Middle frontal gyrus (tissue), 1 donor: Measurements from ENCODE around the gene BACE1-AS.
"Not testable (repeated sequence)": the region's sequence is repeated elsewhere in the genome, so short reads cannot be mapped to it uniquely, and the experiment has no call there.

ENCODE experiments used
- DNase-seq: peaks from one replicate; pipeline ENCODE4 v3.0.0-alpha.2; 2015; ENCODE audit warnings: low spot score; ENCODE audit errors: extremely low spot score

The BACE1-AS gene

DNA sequence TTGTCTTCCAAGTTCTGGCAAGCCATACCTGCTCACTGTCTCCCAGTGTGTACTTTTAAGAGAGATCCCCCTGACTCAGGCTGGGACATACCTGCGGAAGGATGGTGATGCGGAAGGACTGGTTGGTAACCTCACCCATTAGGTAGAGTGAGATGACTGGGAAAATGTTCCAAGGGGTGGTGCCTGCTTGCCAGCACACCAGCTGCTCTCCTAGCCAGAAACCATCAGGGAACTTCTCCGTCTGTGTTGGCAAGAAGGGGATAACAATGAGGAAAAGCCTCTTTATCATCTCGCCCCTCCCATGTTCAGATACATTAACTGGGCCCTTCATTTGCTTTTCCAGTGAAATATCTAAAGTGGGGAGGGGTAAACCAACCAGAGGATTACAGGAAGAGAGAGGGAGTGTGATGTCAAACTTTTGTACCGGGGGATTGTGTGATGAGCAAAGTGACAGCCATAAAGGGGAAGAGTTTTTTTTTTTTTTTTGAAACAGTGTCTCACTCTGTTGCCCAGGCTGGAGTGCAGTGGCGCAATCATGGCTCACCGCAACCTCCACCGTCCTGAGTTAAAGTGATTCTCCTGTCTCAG, at the start of gene BACE1-AS:
Gene BACE1-AS (plus strand): TSS at position 538 of the 588 bp plus-strand sequence.
- no peak for DNase-seq

DNA sequence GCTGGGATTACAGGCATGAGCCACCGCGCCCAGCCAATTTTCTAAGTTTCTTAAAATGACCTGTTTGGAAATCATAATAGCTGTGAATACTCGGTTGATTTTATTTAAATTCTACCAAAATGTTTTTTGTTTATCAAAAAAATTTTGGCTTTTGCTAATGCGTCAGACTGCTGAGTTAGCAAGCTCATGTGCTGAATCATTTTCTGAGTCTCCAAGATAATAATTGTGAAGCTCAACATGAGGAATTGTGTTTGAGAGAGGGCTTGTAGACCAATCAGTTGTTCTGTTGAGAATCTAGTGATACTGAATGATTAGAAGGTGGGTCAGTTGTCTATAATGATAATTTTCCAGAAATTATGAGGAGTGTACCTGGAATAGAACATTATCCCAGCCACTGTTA, 42.8 kb upstream of the BACE1-AS start:
- DNase-seq = no peak

DNA sequence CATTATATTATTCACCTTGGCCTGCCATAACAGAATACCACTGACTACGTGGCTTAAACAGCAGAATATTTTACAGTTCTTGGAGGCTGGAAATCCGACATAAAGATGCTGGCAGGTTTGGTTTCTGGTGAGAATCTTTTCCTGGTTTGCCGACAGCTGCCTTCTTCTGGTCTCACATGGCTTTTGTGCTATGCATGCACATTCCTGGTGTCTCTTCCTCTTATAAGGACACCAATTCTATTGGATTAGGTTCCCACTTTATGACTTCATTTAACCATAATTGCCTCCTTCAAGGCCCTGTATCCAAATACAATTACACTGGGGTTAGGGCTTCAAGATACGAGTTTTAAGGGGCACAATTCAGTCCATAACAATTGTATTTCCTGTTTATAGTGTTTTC, 41.6 kb upstream of the BACE1-AS start:
- DNase-seq = no peak

DNA sequence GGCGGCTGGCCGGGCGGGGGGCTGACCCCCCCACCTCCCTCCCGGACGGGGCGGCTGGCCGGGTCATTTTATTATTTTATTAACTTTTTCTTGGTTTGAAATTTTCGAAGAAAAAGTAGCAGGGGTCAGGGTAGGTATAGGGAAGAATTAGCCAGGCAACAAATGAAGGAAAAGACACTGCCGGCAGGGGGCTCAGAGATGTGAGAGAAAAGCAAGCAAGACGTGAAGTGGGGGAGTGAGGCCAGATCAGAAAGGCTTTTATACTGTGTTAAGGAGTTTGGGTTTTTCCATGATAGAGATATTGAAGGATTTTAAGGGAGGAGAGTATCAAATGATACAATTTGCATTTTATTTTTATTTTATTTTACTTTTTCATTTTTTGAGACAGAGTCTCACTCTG, 39.6 kb upstream of the BACE1-AS start:
- DNase-seq = no peak

DNA sequence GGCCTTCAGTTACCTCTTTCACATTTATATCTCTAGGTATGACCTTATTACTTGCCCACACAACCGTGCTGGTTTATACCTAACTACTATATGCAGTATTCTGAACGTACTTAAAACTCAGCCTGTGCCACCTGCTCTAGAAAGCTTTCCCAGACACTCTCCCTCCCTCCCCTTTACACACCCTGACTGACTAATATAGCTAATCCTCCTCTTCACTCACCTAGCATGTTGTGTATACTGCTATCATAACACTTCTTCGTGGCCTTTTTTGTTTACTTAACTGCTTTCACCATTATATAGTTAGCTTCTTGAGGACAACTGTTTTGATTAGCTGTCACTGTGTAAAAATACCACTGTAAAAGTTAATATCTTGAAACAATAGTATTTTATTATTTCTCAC, 35.2 kb upstream of the BACE1-AS start:
- DNase-seq = no peak

DNA sequence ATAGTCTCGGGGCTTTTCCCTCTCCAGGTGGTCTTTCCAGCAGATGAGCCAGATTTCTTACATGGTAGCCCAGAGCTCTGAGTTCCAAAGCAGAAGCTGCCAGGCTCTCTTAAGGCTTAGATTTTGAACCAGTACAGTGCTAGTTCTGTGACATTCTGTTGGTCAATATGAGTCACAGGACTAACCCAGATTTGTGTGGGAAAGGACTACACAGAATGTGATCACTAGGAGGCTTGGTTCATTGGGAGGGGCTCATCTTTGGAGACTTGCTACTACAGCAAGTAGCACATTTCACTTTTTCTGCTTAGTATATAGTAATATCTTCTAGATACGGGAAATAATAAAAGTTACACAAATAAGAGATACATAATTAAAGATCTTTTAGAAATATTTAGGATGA, 34.6 kb upstream of the BACE1-AS start:
- no peak for DNase-seq

DNA sequence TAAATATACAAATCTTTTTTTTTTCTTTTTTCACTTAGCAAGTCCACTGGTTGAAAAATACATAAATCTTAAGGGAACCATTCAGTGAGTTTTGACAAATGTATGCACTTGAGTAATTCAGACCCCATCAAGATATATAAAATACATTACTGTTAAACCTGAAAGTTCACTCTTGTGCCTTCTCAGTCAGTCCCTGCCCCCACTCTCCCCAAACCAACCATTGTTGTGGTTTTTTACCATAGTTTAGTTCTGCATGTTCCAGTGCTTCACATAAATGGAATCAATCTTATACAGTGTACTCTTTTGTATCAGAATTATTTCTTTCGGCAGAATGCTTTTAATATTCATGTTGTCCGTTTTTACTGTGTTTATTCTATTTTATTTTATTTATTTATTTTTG, 32.6 kb upstream of the BACE1-AS start:
- DNase-seq = no peak

DNA sequence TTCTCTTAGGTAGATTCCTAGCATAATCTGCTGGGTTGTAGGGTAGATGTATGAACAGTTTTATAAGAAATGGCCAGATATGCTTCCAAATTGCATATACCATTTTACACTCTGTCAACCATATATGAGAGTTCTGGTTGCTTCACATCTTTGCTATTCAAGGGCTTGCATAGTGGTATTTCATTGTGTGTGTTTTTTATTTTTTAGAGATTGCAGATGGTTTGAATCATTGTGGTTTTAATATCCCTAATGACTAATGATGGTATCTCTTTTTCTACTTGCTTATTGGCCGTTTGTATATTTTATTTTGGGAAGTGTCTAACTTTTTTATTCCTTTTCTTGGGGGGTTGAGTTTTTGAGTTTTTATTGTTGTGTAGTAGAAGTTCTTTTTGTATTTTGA, 31.7 kb upstream of the BACE1-AS start:
- no peak for DNase-seq

DNA sequence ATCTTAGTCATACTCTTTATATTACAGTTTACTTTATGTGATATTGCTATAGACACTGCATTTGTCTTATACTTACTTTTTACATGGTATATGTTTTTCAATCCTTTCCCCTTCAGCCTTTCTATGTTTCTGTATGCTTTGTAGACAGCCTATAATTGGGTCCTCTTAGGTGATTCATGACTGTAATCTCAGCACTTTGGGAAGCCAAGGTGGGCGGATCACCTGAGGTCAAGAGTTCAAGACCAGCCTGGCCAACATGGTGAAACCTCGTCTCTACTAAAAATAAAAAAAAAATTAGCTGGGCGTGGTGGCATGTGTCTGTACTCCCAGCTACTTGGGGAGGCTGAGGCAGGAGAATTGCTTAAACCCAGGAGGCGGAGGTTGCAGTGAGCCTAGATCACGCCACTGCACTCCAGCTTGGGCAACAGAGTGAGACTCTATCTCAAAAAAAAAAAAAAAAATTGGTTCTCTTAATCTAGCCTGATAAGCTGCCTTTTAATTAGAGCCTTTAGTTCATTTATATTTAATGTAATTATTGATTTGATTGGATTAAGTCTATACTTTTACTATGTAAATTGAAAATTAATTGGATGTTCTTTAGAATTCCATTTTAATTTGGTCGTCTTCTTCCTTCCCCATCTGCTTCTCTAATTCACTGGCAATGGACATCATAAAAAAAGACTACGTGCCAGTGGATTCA, 26.4 kb upstream of the BACE1-AS start:
- not testable (repeated sequence) for DNase-seq

DNA sequence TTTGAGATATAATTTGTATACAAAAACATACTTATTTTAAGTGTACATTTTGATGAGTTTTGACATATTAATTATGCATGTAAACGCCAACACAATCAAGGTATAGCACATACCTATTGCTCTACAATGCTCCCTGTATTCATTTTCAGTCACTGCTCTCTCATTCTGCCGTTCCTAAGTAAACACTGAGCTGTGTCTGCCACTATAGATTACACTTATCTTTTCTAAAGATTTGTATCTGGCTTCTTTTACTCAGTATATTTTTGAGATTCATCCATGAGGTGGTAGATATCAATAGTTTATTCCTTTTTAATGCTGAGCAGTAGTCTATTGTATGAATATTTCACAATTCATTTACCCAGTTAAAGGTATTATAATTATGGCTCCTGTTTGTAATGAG, 25.4 kb upstream of the BACE1-AS start:
- DNase-seq = no peak

DNA sequence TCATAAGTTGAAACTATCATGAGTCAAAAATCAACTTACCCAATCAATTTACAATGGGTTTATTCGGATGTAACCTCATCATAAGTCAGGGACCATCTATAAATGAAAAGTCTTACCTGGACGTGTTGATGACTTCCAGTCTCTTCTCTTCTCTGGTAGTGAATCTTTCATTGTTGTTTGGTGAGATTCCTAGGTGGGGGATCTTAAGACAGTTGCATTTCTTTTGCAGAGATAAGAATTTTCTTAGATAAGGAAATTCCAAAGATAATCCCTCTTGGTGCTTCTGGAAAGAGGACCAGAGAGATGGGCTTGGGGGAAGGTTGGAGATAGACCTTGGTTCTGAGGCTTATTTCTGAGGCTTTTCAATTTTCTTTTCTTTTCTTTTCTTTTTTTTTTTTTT, 21.3 kb upstream of the BACE1-AS start:
- DNase-seq = no peak

DNA sequence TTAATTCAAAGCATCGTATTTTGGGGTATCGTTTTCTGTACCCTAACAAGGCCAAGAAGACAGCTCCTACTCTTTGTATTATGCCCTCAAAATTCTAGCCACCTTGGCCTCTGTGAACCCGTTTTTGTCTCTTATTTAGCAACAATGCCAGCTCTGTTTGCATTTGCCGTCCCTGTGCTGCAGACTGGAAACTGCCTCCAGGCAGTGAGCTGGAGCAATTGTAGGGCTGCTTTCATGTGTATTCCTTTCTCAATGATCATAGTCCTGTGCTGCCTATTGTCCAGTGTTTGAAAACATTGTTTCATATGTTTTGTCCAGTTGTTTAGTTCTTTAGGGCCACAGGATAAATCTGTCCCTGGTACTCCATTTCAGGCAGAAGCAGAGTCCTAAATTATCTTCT, 19.9 kb upstream of the BACE1-AS start:
- no peak for DNase-seq

DNA sequence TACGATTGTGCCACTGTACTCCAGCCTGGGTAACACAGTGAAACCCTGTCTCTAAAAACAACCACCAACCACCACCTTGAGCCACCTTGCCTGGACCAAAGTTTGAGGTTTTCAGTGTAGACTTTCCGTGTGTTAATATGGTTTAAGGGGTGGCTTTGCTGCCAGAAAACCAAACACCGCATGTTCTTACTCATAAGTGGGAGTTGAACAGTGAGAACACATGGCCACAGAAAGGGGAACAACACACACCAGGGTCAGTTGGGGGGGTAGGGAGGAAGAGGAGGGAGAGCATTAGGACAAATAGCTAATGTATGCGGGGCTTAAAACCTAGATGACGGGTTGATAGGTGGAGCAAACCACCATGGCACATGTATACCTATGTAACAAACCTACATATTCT, 19.0 kb upstream of the BACE1-AS start:
- not testable (repeated sequence) for DNase-seq

DNA sequence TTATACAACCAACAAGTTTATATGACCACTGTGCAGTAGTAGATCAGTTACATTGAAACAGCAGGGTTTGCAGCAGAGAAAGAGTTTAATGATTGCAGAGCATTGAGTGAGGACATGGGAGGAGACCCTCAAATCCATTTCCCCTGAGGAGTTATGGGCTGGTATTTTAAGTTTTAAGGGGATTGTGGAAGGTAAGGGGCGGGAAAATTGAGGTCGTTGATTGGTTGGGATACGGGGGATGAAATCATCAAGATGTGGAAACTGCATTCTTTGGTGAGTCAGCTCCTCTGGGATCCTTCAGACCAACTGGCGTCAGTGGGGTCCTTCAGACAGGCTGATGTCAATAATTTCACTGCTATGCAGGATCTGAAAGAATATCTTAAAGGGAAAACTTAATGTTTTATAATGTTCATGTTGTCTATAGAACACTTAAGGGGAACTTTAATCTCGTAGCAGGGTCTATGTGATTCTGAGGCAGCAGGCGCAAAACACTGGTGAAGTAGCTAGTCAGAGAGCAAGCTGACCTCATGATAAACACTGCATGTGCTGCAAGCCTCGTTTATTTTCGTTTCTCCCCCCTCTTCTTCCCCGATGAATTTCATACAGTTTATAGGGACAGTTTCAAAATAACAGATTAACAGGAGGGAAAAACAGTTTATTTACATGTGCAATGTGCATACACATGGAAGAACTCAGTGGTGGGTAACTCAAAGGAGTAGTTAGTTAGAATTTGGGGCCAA, 17.4 kb upstream of the BACE1-AS start:
- no peak for DNase-seq

DNA sequence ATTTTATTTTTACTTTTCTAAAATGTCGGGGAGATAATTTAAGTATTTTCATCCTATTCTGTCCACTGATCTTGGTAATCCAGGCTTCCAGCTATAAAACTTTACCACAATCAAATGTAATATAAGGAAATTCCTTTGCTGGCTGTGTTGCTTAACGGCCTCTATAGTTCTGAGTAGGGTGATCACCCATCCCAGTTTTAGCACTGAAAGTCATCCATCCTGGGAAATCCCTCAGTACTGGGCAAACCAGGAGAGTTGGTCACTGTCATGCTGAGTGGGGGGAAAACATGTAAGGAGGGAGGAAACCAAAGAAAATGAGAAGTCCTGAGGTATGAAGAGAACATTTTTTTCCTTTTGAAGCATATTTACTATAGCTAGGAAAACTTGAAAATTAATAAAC, 12.8 kb upstream of the BACE1-AS start:
- DNase-seq = no peak

DNA sequence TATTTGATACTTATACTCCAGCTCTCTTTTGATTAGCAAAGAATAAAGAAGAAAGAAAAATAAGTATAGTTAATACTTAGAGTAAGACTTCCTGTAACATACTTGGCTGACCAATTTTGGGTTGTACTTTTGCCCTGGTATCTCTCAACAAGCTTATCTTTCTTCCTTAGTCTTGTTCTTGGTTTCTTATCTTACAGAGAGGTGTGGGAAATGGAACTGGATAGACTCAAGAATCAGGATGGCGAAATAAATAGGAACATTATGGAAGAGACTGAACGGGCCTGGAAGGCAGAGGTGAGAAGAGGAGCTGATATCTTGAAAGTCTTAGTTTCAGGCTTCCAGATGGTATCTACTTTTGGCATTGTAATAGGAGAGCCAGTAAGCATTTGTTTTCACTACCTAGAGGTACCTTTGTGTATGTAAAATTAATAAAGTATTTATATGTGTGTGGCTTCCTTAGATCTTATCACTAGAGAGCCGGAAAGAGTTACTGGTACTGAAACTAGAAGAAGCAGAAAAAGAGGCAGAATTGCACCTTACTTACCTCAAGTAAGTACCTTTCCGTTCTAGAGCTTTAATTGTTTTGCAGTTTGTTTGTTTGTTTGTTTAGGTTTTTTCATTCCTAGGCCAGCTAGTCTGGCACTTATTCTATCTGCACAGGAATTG, 11.3 kb upstream of the BACE1-AS start:
- no peak for DNase-seq

DNA sequence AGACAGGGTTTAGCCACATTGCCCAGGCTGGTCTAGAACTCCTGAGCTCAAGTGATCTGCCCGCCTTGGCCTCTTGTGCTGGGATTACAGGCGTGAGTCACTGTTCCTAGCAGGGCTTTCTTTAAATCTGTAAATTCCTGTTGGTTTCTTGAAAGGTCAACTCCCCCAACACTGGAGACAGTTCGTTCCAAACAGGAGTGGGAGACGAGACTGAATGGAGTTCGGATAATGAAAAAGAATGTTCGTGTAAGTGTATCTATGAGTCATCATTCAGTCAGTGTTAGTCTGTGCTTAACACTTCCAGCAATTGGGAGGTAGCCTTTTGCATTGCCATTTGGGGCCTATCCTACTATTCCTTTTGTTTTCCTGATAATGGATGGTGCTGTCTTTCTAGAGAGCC, 10.0 kb upstream of the BACE1-AS start:
- DNase-seq = no peak

DNA sequence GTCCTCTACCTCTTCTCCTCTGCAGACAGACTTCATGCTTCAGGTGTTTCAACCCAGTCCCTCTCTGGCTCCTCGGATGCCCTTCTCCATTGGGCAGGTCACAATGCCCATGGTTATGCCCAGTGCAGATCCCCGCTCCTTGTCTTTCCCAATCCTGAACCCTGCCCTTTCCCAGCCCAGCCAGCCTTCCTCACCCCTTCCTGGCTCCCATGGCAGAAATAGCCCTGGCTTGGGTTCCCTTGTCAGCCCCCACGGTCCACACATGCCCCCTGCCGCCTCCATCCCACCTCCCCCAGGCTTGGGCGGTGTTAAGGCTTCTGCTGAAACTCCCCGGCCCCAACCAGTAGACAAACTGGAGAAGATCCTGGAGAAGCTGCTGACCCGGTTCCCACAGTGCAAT, 9.3 kb upstream of the BACE1-AS start:
- DNase-seq = no peak

DNA sequence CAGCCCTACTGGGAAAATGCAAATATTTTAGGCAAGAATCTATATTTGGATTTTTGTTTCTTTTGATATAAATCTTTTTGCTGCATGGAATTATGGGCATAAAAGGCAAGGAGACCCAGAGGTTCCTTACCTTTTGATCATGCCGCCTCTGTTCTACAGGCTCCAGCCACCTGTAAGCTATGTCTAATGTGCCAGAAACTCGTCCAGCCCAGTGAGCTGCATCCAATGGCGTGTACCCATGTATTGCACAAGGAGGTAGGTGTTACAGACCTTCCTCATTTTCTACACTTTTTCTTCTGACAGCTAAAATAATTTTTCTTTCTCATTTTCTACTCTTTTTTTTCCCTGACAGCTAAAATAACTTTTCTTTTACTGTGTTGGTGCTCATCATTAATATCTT, 8.2 kb upstream of the BACE1-AS start:
- DNase-seq = no peak

DNA sequence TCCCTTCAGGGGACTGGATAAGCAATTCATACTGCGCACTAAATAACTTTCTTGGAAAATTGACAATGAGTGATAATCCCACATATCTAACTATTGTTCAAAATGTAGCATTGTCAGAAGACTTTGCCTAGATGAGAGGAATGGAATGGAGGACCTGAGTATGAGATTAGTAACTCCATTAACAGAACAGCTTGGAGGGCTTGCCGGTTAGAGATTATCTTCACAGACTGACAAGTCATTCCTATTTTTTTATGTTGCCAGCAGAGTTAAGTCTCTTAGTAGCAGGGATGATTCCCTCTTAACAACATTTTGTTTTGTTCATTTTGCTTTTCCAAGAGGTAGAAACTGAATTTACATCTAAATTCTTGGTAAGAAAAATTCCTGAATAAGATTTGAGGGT, 7.1 kb upstream of the BACE1-AS start:
- no peak for DNase-seq

DNA sequence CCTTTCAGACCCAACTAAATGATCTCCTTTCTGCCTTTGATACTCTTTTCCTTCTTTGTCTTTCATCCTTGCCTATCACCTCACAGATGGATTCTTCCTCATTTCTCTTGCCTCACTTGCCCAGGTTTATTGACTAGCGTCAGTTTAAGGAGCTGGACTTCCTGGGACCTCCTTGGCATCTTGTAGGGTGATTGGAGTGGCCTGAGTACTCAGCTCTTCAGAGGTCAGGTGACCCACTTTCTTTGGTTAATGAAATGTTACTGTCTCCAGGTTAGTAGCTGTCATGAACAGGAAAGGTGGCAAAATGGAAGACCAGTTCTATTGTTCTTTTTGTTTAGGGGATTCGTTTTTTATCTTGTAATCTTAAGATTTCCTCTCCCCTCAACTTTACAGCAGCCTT, 4.6 kb upstream of the BACE1-AS start:
- DNase-seq = no peak

DNA sequence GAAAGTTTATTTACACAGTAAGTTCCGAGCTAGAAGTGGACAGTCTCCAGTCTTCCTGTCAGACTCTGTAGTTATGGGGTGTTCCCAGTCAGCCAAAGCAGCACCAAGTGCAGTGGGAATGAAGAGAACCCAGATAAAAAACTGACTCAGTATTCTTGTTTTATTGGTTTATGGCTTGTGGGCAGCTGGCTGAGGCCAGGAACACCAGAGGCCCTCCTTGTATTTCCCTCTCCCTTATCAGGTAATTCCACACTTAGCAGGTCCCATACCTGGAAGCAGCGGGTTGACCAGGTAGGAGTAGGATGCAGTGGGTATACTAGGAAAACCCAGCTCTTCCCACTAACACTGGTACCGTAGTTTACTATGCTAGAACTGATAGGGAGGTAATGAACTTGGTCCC, 3.5 kb upstream of the BACE1-AS start:
- no peak for DNase-seq
